ENCODE results near the gene PCLAF. TPM values are rescaled to one million over a fixed set of nuclear protein-coding genes. Genes with fewer than 3 reads are reported as not detected.

The PCLAF gene
- total and polyA plus RNA-seq, 4 donors = 1.4 to 72.2 (median 3.4) TPM

DNA sequence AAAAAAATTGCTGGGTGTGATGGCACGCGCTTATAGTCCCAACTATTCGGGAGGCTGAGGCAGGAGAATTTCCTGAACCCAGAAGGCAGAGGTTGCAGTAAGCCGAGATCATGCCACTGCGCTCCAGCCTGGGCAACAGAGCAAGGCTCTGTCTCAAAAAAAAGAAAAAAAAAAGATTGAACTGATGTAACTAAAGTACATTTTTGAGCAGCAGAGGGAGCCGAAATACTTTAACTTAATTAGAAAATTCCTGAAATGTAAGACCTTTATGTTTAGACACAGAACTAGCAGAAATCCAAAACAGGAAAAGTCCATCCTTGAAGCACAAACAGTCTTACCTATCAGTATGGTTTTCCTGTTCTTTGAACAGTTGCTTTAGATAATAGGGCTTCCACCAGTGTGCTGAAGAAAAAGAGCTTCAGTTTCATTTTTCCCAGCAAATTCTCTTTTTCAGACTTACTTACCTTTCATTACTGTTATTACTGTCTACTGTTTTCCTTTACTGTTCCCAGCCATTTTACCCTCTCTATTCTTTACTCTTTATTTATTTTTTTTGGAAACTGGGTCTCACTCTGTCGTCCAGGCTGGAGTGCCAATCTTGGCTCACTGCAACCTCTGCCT, 45.7 kb upstream of the PCLAF start:
- DNase-seq (ENCODE audit: low spot score) = no peak
- Histone ChIP-seq H3K36me3 (ENCODE audit: control insufficient read depth in 4 of 4, insufficient read depth in 3 of 4, low read depth in 1 of 4, low read length in 3 of 4) (peaks cover 2 to 22% (median 13%) of the 10 kb centered on the region in 4 donors), H3K27me3 (ENCODE audit: control insufficient read depth in 4 of 4, insufficient read depth in 4 of 4, low read length in 3 of 4) (no peaks in the 10 kb centered on the region)

DNA sequence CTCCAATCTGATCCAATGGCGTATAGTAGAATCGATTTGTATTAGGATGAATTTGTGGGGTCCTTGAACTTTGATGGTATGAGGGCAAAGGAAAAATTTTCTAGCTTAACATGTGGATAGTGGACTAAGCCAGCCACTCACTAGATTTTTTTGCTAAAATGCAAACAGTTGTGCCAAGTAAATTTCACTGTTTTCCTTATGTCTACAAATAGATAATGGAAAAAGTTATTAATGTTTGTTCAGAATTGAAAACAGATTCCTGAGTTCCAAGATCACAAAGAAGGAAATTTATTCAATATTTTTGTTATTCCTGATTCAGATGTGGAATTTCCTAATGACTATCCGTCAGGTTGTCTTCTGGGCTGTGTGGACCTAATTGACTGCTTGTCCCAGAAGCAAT, 44.0 kb upstream of the PCLAF start:
- Histone ChIP-seq H3K27me3 (ENCODE audit: control insufficient read depth in 4 of 4, insufficient read depth in 4 of 4, low read length in 3 of 4) (no peaks in the 10 kb centered on the region), H3K27ac (ENCODE audit: low read depth in 1 of 2, low read length in 2 of 2) (no peak overlapping the region), H3K36me3 (ENCODE audit: control insufficient read depth in 4 of 4, insufficient read depth in 3 of 4, low read depth in 1 of 4, low read length in 3 of 4) (peaks cover 2 to 24% (median 13%) of the 10 kb centered on the region in 4 donors), H3K4me1 (ENCODE audit: control insufficient read depth in 4 of 4, insufficient read depth in 4 of 4, low read length in 3 of 4) (peaks cover 1 to 14% (median 7%) of the 10 kb centered on the region in 4 donors), H3K9ac (ENCODE audit: low read depth in 1 of 2, low read length in 2 of 2) (no peak overlapping the region), H3K4me3 (ENCODE audit: low read depth in 1 of 3, low read length in 3 of 3) (no peak overlapping the region), H3K9me3 (ENCODE audit: control insufficient read depth in 4 of 4, low read length in 3 of 4) (no peaks in the 10 kb centered on the region)
- 80% methylated on average over 3 of the region's 3 CpGs for WGBS
- no peak for TF ChIP-seq RAD21 (IDR thresholded peaks at IDR 0.05)
- TF ChIP-seq HNF4G (IDR thresholded peaks at IDR 0.05) = no peak
- no peak for TF ChIP-seq GABPA (IDR thresholded peaks at IDR 0.05 in 1 of 2, conservative IDR thresholded peaks at IDR 0.05 in 1 of 2)
- TF ChIP-seq JUND (IDR thresholded peaks at IDR 0.05) = no peak
- no peak for TF ChIP-seq NR2F2 (IDR thresholded peaks at IDR 0.05)
- TF ChIP-seq, protein P1, sequence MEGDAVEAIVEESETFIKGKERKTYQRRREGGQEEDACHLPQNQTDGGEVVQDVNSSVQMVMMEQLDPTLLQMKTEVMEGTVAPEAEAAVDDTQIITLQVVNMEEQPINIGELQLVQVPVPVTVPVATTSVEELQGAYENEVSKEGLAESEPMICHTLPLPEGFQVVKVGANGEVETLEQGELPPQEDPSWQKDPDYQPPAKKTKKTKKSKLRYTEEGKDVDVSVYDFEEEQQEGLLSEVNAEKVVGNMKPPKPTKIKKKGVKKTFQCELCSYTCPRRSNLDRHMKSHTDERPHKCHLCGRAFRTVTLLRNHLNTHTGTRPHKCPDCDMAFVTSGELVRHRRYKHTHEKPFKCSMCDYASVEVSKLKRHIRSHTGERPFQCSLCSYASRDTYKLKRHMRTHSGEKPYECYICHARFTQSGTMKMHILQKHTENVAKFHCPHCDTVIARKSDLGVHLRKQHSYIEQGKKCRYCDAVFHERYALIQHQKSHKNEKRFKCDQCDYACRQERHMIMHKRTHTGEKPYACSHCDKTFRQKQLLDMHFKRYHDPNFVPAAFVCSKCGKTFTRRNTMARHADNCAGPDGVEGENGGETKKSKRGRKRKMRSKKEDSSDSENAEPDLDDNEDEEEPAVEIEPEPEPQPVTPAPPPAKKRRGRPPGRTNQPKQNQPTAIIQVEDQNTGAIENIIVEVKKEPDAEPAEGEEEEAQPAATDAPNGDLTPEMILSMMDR (IDR thresholded peaks at IDR 0.05; ENCODE audit: low read depth, low read length, missing input control) = no peak
- TF ChIP-seq FOXA2 (IDR thresholded peaks at IDR 0.05) = no peak
- no peak for TF ChIP-seq HNF4A (conservative IDR thresholded peaks at IDR 0.05)
- no peak for TF ChIP-seq EGR1 (IDR thresholded peaks at IDR 0.05; ENCODE audit: low read depth in 2 of 2)
- no peak for DNase-seq (ENCODE audit: low spot score)

More for the DNA sequence above, 45.7 kb upstream of the PCLAF start:
- Histone ChIP-seq H3K9me3 (ENCODE audit: control insufficient read depth in 4 of 4, low read length in 3 of 4) (no peaks in the 10 kb centered on the region), H3K4me1 (ENCODE audit: control insufficient read depth in 4 of 4, insufficient read depth in 4 of 4, low read length in 3 of 4) (peaks cover 1 to 14% (median 7%) of the 10 kb centered on the region in 4 donors), H3K4me3 (ENCODE audit: low read depth in 1 of 3, low read length in 3 of 3) (no peak overlapping the region), H3K9ac (ENCODE audit: low read depth in 1 of 2, low read length in 2 of 2) (no peak overlapping the region), H3K27ac (ENCODE audit: low read depth in 1 of 2, low read length in 2 of 2) (no peak overlapping the region)
- 77% methylated on average over 7 of the region's 7 CpGs for WGBS
- TF ChIP-seq, protein P2, sequence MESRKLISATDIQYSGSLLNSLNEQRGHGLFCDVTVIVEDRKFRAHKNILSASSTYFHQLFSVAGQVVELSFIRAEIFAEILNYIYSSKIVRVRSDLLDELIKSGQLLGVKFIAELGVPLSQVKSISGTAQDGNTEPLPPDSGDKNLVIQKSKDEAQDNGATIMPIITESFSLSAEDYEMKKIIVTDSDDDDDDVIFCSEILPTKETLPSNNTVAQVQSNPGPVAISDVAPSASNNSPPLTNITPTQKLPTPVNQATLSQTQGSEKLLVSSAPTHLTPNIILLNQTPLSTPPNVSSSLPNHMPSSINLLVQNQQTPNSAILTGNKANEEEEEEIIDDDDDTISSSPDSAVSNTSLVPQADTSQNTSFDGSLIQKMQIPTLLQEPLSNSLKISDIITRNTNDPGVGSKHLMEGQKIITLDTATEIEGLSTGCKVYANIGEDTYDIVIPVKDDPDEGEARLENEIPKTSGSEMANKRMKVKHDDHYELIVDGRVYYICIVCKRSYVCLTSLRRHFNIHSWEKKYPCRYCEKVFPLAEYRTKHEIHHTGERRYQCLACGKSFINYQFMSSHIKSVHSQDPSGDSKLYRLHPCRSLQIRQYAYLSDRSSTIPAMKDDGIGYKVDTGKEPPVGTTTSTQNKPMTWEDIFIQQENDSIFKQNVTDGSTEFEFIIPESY (IDR thresholded peaks at IDR 0.05) = no peak
- TF ChIP-seq YY1 (IDR thresholded peaks at IDR 0.05) (no peak), RAD21 (IDR thresholded peaks at IDR 0.05) (peak; percentile 76)
- TF ChIP-seq, protein P1 (IDR thresholded peaks at IDR 0.05; ENCODE audit: low read depth, low read length, missing input control) = peak; percentile 19

Measured in liver (tissue), 9 donors.